ENCODE data around the gene SH3RF3.

Gene SH3RF3

DNA sequence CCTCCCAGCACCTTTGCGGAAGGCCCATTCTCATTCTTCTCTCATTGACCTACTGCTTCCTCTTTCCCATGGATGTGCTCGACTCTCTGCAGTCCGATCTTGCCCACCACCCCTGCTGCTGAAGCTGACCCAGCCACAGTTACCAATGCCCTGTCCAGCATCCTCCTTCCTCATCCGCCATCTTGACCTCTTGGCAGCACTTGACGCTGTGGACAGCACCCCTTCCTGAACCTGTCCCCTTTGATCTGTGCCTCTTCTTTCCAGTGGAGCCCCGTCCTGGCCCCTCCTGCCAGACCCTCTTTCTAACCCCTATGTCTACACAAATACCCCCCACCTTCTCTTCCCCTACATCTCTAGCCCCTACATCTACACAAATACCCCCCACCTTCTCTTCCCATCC lies 275.7 kb downstream of the SH3RF3 start:
- DNase-seq, result no peak

DNA sequence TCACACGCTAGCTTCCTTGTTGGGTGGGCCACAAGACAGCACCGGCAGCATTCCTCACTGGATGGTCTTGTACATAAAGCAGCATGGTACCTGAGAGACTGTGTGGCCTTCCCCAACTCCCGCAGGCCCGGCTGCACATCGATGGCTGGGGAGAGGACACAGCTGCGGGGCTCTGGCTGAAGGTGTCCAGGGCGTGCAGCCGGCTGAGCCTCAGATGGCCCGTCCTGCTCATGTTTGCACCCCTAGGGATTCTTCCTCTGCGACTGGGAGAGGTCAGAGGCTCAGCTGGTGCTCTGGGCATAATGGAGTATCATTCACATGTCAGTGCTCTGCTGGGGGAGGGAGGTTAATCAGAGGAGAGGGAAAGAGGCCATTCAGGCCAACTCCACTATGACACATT lies 276.9 kb downstream of the SH3RF3 start:
- DNase-seq, result no peak

DNA sequence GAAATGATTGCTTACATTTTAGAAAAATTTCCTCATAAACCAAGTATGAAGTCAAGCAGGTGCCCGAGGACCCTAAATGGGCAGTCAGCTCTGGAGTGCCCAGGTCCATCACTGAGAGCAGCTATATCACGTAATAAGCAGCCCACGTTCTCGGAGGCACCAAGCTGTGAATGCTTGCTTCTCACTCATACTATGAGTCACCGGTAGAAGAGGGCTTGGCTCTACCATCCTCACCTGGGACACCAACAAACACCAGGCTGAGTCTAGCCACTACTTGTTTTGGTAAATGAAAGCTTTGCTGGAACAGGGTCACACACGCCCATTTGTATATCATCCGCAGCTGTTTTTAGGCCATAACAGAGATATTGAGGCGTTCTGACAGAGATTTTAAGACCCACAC lies 277.3 kb downstream of the SH3RF3 start:
- no peak for DNase-seq

DNA sequence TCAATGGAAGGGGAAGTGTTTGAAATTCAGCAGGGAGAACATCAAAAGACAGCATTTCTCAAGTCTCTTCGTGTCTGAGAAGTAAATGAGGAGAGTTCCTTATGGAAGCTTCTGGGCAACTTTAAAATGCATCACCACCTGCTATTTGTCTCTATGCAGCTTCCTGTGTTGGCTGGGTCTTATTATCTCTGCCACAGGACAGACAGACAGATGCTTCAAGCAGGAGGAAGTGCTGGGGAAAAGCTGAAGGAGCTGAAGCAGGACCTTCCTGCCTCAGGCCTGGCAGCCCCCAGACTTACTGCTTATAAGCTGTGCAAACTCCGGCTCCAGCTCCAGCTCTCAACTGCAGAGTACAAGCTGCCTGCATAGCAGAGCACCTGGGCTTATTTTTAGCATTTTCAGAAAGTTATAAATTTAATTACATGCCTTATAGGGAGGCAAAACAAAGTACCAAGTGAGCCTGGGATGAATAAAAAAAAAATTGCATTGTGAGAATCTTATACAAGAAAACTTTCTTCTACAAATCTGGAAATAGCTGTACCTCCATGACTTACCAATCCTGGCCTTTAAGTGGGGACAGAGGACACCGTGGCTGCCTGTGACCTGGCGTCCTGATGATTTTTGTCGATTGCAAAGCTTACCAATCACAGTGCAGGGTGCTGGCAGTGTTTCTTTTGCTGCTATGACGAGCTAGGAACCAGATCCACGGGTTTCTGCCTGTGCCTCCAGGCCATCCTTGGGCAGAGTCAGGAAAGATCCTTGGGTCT lies 278.5 kb downstream of the SH3RF3 start:
- no peak for DNase-seq

DNA sequence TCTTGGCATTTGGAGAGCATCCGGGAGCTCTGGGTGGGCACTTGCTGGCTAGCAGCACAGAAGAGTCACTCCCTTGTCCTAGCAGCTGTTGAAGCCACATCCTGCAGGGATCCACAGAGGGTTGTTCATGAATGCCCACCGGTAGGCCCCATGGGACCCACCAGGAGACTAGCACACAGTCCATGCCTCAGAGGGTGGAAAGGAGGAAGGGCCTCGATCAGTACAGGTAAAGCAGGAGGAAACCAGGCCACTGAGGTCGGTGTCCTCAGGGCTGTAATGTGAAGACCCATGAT lies 279.0 kb downstream of the SH3RF3 start:
- DNase-seq, result no peak

DNA sequence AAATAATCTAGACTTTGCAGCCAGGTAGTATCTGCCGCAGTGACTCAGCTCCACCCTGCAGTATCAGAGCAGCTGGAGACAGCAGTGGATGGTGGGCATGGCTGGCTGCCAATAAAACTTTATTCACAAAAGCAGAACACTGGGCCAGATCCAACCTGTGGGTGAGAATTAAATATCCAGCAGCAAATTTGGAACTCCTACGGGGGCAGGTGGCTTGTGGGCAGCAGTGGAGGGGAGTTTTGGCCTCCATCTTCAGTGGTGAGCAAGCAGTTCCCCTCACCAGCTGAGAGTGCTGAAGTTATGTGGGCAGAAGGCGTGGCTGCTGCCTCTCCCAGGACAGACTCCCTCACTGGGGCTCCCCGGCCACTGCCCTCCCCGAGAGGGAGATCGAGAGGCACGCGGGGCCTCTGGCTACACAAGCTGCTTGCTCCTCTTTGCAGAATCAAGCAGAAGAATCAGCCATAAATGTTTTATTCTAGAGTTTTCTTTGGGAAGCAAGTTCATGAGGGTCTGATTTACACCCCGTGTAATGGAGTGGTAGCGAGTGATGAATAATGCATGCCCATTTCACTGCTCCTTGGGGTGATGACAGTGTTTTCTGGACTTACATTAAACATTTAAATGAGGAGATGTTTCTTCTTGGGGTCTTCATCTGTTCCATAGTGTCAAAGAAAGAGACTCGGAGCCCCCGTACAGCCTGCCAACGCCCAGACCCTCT lies 280.5 kb downstream of the SH3RF3 start:
- no peak for DNase-seq

DNA sequence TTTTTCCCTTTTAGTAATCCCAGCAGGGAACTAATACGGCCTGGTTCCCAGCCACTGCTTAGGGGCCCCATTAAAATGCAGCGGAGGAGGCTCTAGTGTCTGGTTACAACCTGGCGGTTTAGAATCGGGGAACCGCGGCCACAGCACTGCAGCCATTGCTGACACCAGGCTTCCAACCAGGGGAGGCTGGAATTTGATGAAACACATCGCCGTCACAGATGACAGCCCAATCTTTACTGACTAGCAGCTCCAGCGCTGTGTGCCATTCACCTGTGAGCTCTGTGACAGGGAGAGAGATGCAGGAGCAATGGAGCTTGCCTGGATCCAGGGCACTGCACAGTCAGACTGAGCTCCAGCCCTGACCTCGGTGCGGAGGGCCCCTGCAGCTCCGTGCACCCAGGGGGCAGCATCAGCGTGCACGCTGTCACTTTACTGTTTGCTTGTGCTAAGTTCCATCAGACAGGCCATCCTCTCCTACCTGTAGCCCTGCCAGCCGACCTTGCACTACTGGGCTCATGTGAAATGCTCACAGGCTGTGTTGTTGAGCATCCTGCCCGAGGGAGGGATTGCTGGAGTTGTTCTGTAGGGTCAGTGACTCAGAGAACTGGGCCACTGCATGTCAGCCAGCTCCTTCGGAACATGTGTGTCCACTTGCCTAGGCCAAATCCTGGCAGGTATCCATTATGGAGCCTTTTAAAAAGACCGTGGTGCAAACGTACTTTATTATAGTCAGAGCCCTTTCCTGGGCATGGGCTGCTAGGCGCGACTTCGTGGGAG lies 281.2 kb downstream of the SH3RF3 start:
- DNase-seq, result no peak

DNA sequence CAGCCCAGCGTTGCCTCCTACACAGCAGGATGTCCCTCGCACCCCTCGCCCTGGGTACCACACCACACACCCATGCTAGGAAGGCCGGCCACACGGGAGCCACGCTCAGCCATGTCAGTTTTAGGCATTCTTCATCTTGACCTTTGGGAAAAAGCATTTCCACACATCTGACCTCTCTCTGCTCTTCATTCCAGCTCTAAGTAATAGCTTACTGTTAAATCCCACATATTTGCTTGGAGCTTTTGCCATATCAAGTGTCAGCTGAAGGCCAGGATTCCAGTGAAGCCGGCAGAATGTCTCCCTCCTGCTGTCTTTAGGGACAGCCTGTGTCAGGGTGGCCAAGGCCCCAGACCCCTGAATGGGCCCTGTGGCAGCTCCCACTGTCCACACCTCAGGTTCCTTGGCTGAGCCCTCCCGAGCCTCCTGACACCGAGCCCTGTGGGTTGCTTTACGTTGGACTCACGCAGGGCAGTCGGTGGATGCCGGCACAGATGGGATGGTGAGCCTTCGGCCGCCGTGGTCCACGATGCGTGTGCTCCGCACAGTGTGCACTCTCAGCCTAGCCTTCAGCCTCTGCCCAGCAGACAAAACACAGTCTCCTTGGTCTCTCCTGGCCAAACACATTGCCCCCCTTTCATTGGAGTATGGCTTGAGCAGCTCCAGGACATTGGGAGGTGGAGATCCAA lies 282.8 kb downstream of the SH3RF3 start:
- no peak for DNase-seq

DNA sequence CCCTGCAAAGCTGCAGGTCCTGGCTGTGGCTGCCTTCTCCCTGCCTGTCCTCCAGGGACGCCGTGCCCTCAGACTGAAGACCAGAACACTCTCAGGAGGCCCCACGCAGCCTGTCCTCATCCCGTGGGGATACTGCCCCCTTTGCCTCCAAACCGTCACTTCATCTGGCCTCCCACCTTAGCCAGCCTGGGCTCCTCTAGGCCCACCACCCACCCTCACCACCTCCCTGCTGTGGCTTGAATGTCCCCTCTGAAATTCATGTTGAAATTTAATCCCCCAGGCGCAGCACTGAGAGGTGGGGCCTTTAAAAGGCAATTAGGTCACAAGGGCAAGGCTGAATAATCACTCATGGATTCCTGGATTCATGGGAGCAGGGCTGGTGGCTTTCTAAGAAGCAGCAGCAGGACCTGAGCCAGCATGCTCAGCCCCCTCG lies 286.6 kb downstream of the SH3RF3 start:
- DNase-seq, result no peak

DNA sequence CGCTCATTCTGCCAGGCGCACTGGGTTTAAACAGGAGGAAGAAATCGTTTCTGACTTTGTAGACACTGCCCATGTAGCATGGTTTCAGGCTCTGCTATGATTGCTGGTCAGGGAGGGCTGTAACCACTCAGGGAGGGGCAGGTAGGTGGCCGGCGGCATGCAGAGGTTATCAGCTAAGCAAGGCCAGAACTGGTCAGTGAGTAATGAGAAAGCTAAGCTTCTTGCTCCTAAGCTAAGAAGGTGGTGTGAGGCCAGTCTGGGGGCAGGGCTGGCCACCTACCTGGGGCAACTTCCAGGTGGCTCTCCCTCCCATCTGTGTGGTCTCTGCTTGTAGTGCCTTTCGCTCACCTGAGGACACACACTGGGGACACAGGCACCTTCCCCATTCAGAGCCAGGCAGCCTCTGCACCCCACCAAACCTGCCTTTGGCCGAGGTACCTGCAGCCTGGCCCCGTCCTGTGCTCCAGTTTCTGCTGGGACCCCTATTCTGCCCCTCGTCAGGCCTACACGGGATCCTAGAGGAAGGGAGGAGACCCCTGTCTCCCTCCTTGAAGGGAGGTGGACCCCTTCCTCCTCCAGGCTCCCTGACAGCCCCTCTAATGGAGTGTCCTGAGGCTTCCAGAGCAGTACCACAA lies 288.8 kb downstream of the SH3RF3 start:
- no peak for DNase-seq

DNA sequence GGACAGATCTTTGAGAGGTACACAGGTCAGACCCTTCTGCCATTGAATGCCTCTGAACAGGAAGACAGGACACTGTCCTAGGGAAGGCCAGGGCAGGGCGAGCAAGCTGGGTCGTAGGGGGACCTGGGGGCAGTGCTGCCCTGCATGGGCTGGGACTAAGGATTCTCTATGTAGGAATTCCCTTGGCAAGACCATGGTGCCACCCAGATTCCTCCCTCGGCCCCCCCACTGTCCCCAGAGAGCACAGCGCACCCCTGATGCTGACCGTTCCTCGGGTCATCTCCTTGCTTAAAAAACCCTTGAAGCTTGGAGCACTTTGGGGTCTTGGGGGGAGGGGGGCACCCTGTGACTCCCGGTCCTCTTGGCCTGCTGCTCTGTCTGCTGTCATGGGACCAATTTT lies 289.7 kb downstream of the SH3RF3 start:
- no peak for DNase-seq

DNA sequence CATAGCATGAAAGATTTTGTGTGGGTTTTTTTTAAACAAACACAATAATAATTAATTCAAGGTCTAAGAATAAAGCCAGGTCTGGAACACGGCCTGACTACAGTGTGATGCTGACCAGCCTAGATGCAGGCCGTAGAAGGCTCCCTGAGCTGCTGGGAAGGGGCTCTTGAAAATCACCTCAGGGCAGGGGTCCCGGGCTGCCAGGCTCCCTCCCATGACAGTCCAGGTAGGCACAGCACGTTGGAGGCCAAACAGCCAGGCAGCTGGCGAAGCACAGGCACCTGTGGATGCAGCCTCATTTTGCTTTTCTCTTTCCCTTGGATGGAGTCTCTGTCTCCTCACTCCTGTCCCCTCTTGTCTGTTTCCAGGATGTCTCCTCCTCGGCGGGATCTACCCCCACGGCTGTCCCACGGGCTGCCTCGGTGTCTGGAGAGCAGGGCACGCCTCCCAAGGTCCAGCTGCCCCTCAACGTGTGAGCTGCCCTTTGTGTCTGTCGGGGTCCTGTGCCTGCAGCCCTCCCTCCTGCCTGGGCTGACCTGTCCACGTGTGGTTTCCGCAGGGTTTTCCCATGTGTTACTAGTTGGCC lies 290.3 kb downstream of the SH3RF3 start:
- no peak for DNase-seq

DNA sequence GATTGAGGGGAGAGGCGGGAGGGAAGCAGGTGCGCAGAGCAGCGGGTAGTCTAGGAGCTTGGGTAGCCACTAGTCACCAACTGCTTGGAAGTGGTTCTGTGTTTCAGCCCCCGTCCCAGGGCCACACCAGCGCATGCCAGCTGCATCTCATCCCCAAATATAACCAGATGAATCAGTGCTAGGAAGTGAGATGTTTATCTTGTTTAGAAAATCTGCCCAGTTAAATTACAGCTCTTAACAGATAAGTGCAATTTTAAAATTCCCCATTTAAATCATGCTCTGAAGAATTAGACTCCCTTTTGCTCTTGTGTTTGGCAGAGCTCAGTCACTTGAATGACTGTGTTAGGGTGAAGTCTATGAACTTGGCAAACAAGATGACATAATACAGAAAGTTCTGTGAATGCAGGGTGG lies 291.0 kb downstream of the SH3RF3 start:
- no peak for DNase-seq

DNA sequence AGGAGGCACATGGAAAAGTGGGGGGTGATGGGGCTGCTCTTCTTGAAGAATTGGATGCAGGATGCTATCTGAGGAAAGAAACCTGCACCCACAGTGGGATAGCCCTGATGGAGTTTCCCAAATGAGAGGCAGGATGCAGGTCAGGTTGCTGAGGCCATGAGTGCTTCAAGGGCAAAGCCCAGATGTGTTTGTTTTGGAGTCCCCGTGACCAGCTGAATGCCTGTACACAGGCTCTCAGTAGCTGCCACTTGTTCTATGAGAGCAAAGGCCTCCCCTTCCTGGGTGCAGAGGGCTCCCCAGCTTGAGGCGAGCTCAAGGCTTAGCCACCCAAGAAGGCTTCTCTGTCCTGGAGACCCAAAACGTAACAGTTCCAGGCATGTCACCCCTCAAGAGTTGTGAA lies 292.1 kb downstream of the SH3RF3 start:
- no peak for DNase-seq

DNA sequence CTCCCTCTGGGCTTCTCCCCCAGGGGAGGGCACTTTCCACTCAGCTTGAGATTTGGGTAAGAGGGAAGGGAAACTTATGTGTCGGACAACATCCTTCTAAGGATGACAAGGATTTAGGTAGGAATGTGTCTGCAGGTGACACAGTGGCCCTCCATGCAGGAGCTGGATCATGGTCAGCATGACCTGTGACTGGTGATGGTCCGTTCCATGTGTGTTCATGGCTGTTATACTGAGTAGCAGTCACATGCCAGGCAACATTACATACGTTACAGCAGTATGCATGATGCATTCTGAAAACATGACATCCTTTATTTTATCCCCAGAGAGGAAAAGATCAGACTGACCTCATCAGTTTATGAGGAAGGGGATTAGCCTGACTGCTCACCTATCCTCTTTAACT lies 292.6 kb downstream of the SH3RF3 start:
- DNase-seq, result no peak

DNA sequence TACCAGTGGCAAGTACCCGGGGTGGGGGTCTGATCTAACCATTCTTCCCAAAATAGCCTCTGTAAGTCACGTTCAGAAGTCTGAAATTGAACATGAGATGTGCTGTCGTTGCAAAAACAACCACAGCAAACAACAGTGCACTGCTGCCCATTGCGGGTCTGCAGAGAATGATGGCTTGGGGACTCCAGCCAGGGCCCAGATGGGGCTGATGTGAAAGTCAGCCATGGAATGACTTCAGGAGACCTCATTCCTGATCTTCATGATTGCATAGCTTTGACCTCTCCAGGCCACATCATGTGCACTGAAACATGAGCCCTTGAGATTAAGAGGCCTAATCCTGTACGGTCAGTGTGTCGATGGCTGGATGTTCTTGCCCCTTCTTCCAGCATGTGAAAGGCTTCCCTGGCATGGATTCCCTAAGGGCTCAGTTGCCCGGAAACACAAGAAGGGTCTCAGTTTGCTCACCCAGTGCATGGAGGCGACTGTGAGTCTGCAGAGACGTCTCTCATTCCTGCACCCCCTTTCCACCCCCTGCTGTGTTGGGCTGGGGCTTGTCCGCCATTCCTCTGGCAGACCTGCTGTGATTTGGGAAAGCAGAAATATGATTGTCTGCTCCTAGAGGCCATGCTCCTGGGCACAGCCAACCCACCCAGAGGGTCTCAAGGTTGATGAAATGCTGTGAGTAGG lies 293.2 kb downstream of the SH3RF3 start:
- DNase-seq, result no peak

DNA sequence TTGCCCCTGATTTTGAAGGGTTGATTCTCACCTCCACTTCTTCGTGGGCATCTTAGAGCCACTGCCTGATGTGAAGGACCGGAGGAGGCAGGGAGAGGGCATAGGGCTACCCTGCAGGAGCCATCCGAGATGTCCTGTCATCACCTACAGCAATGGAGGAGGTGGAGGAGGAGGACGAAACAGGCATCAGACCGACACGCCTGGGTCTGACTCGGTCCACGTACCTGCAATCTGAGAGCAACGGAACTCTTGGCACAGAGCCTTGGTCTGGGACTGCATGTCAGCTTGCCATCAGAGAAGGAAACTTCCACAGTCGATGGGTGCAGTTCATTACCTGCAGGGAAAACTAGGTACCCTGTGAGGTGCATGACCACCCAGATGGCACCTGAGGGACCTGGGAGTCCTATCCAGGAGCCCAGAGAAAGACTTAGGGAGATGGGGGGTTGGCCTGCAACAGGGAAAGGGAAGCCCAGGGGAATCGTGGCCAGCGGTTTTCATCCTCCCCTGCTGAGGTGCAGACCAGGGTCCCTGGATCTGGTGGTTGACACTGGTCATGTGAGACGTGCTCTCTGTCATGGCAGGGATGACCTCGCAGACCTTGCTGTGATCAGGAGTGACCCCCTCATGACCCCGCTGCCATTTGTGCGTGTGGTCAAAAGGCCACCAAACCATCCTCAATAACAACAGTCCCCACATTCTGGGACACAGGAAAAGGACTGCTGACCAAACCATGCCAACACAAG lies 293.9 kb downstream of the SH3RF3 start:
- DNase-seq, result no peak

DNA sequence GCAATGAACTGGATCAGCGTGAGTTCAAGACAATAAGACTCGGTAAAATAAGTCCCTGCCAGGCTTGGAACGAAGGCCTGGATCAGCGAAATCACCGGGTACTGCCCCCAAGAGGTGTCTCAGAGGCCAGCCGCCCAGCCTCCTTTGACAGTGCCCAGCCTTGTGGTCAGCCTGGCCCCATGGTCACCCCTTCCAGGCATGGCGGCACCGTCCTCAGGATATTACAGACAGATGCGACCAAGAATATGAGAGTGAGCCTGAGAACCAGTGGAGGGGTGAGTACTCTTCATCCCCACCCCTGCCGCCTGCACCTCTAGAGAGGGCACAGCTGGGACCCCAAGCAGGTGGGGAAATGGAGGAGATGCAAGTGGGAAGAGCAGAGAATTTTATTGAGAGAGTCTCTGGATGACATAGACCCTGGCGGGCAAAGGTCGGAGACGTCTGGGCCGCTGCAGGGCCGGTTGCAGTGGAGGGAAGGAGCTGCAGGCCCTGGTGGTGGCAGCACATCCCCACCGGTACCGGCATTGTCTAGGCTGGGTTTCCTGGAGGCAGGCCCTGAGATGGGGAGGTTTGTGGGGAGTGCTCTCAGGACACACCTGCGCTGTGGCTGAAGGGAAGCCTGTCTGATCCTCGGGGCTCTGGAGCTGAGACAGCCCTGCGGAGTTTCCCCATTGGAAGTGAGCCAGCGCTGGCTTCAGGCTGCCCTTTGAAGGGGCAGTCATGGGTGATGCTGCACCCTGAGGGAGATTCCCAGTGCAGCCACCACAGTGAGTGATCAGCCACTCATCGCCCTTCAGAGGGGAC lies 294.8 kb downstream of the SH3RF3 start:
- DNase-seq, result no peak

DNA sequence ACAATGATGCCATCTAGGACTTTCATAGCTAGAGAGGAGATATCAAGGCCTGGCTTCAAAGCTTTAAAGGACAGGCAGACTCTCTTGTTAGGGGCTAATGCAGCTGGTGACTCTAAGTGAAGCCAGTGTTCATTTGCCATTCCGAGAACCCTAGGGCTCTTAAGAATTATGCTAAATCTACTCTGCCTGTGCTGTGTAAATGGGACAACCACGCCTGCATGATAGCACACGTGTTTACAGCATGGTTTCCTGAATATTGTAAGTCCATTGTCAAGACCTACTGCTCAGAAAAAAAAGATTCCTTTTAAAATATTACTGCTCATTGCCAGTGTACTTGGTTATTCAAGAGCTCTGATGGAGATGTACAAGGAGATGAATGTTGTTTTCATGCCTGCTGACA lies 296.4 kb downstream of the SH3RF3 start:
- DNase-seq, result no peak

DNA sequence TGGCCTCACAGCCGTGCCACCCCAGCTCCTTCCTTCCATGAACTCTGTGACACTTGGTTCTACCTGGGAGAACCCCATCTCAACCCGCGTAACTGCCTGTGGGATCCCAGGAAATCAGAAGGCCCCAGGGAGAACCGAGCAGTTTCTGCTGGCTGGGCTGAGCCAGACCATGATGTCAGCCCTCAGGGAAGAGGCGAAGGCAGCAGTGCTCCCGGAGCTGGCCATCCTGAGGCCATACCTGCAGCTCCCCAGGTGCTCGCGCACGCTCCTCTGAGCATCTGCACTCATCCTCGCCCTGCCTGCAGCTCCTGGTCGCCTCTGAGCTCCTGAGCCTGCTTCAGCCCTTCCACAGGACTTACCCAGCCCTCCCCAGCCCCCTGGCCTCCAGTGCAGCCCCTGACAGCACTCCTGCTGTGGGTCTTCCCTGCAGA lies 298.7 kb downstream of the SH3RF3 start:
- DNase-seq, result no peak
